ENCODE data around the gene MRGPRE.
"Not testable (repeated sequence)": the region's sequence is repeated elsewhere in the genome, so short reads cannot be mapped to it uniquely, and the experiment has no call there.

Gene MRGPRE

GRCh38 chr11:3231851-3232744, at the start of gene MRGPRE:
TSS of gene MRGPRE (minus strand) at chr11:3232417. CDS start at chr11:3228799, 3,618 bp downstream.
- no peak for DNase-seq (ENCODE audit: low read depth)

- DNase-seq (ENCODE audit: low read depth): not testable (repeated sequence)
These were observed 48.9 kb upstream of the MRGPRE start for GRCh38 chr11:3281146-3281545.

GRCh38 chr11:3280662-3281061, 48.4 kb upstream of the MRGPRE start:
- DNase-seq (ENCODE audit: low read depth): not testable (repeated sequence)

- not testable (repeated sequence) for DNase-seq (ENCODE audit: low read depth)
These were observed 46.7 kb upstream of the MRGPRE start for GRCh38 chr11:3278922-3279321.

GRCh38 chr11:3273629-3274028, 41.4 kb upstream of the MRGPRE start:
- DNase-seq (ENCODE audit: low read depth): not testable (repeated sequence)

- DNase-seq (ENCODE audit: low read depth): not testable (repeated sequence)
These were observed 30.3 kb upstream of the MRGPRE start for GRCh38 chr11:3262548-3262947.

GRCh38 chr11:3261831-3262230, 29.6 kb upstream of the MRGPRE start:
- DNase-seq (ENCODE audit: low read depth): not testable (repeated sequence)

GRCh38 chr11:3257509-3257908, 25.3 kb upstream of the MRGPRE start:
- not testable (repeated sequence) for DNase-seq (ENCODE audit: low read depth)

- not testable (repeated sequence) for DNase-seq (ENCODE audit: low read depth)
These were observed 23.0 kb upstream of the MRGPRE start for GRCh38 chr11:3255241-3255640.

- DNase-seq (ENCODE audit: low read depth): not testable (repeated sequence)
These were observed 22.6 kb upstream of the MRGPRE start for GRCh38 chr11:3254773-3255172.

GRCh38 chr11:3245071-3245470, 12.9 kb upstream of the MRGPRE start:
- DNase-seq (ENCODE audit: low read depth): no peak

- no peak for DNase-seq (ENCODE audit: low read depth)
These were observed 11.7 kb upstream of the MRGPRE start for GRCh38 chr11:3243880-3244279.

GRCh38 chr11:3237119-3237518, 4.9 kb upstream of the MRGPRE start:
- DNase-seq (ENCODE audit: low read depth): no peak

- DNase-seq (ENCODE audit: low read depth): no peak
These were observed 2.6 kb upstream of the MRGPRE start for GRCh38 chr11:3234846-3235245.

GRCh38 chr11:3232956-3233355, 739 bp upstream of the MRGPRE start:
- no peak for DNase-seq (ENCODE audit: low read depth)

- no peak for DNase-seq (ENCODE audit: low read depth)
These were observed 717 bp downstream of the MRGPRE start for GRCh38 chr11:3231550-3231850.

GRCh38 chr11:3230636-3231549, 1.3 kb downstream of the MRGPRE start:
- no peak for DNase-seq (ENCODE audit: low read depth)

GRCh38 chr11:3229673-3230630, 2.3 kb downstream of the MRGPRE start:
- no peak for DNase-seq (ENCODE audit: low read depth)

- DNase-seq (ENCODE audit: low read depth): no peak
These were observed 3.8 kb downstream of the MRGPRE start for GRCh38 chr11:3228445-3228829.

- no peak for DNase-seq (ENCODE audit: low read depth)
These were observed 4.4 kb downstream of the MRGPRE start for GRCh38 chr11:3227568-3228444.
